ENCODE data around the gene PELI1. TPM values are rescaled to one million over a fixed set of nuclear protein-coding genes. Genes with fewer than 3 reads are reported as not detected.
A peak's percentile ranks its signal among the peaks of the same experiment; 100 is the strongest.

The PELI1 gene
- total RNA-seq, 1 experiment from 2014 or later = 61.0 TPM

DNA sequence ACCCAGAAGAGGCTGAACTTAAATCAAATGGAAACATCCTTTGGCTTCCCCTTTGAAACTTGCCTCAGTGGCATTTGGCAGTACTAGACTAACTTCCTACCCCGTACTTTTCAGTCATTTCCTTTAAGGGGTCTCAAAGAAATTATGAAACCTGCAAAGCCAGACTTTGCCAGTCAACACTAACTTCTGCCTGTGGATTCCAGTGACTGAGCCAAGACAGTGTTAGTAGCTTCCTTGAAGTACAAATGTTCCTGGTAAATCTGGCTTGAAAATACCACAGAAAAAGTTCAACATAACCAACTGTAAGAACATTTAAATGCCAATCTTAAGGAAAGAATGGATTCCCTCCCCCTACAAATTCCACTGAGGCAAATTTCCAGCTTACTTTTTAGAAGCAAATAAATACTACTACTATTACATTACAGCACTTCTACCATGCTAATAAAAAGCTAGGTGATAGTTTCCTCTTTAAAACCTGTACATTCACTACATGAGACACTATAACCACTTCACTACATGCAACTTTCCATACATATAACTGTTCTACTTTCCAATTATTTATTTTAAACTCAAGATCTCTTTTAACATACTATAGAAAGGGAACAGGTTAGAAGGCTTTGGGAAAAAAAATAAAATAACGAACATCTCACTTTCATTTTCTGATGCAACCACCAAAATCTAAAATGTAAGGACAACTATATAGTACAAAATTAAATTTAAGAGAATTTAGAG is 2.4 kb downstream of the PELI1 start:
- Histone ChIP-seq H3K23ac (ENCODE audit: insufficient read length, low read depth, low read length) (no peak overlapping the region), H2AFZ (ENCODE audit: low read length) (no peak overlapping the region), H4K5ac (ENCODE audit: insufficient read length, low read depth, low read length) (no peak overlapping the region), H3K4me1 (ENCODE audit: insufficient read depth, low read length) (peaks cover 3% of the 10 kb centered on the region; the same call in 1 of the 2 replicates), H3K9ac (ENCODE audit: extremely low read depth, insufficient read length, low read length) (no peak overlapping the region), H2BK15ac (ENCODE audit: low read depth, low read length) (no peak overlapping the region), H2AK5ac (ENCODE audit: insufficient read length, low read length) (no peak overlapping the region), H2BK12ac (ENCODE audit: insufficient read length, low read depth, low read length) (no peak overlapping the region), H4K8ac (replicated peaks; ENCODE audit: insufficient read length, low read depth, low read length) (no peak overlapping the region), H2BK5ac (ENCODE audit: insufficient read length, low read length) (no peak overlapping the region), H3K9me3 (ENCODE audit: control insufficient read depth, low read depth, low read length) (no peaks in the 10 kb centered on the region), H3K27ac (ENCODE audit: insufficient read length, low read depth, low read length) (no peak overlapping the region), H3K18ac (ENCODE audit: insufficient read length, low read depth, low read length) (no peak overlapping the region), H3K4me2 (ENCODE audit: insufficient read depth, insufficient read length, low read length) (peak overlapping the region; percentile 67), H3K4ac (ENCODE audit: low read depth, low read length) (no peak overlapping the region), H3K23me2 (ENCODE audit: insufficient read length, low read depth, low read length, poor library complexity, severe bottlenecking) (peaks cover 2% of the 10 kb centered on the region), H4K20me1 (ENCODE audit: control insufficient read depth, insufficient read depth, insufficient read length) (no peaks in the 10 kb centered on the region), H3K79me2 (ENCODE audit: insufficient read depth, low read length) (peaks cover 30% of the 10 kb centered on the region; the same call in 1 of the 2 replicates), H3K56ac (ENCODE audit: insufficient read length, low read depth, low read length) (no peak overlapping the region), H2BK20ac (ENCODE audit: low read depth, low read length, poor library complexity, severe bottlenecking) (no peak overlapping the region), H3K14ac (ENCODE audit: insufficient read depth, low read length) (no peak overlapping the region), H2BK120ac (ENCODE audit: low read depth, low read length, poor library complexity, severe bottlenecking) (no peak overlapping the region), H3K27me3 (ENCODE audit: insufficient read depth, low read length) (no peaks in the 10 kb centered on the region), H3K79me1 (ENCODE audit: insufficient read depth, low read depth, low read length, poor library complexity, severe bottlenecking) (peaks cover 8% of the 10 kb centered on the region), H4K91ac (ENCODE audit: insufficient read length, low read depth, low read length) (no peak overlapping the region), H3T11ph (ENCODE audit: low read length) (no peak overlapping the region)
- no CpG with 5 or more reads among the region's 2 CpGs for WGBS (ENCODE audit: extremely low coverage, insufficient read length, low lambda C conversion rate)
- Mint-ChIP-seq H3K4me1 (peaks cover 45 to 46% of the 10 kb centered on the region in 2 experiments), H3K27ac (peak overlapping the region in 1 of 3 experiments; percentile 45; a peak in 3 of 7 replicates), H3K4me3 (peak overlapping the region; percentile 84 to 97), H3K36me3 (ENCODE audit: insufficient read depth in 1 of 3, low read depth in 3 of 3) (peaks cover 10 to 21% (median 14%) of the 10 kb centered on the region in 3 experiments), H3K27me3 (ENCODE audit: low read depth) (no peaks in the 10 kb centered on the region), H3K9me3 (no peaks in the 10 kb centered on the region; a peak in 2 of 5 replicates)
- no peak for DNase-seq
- TF ChIP-seq, protein P1, sequence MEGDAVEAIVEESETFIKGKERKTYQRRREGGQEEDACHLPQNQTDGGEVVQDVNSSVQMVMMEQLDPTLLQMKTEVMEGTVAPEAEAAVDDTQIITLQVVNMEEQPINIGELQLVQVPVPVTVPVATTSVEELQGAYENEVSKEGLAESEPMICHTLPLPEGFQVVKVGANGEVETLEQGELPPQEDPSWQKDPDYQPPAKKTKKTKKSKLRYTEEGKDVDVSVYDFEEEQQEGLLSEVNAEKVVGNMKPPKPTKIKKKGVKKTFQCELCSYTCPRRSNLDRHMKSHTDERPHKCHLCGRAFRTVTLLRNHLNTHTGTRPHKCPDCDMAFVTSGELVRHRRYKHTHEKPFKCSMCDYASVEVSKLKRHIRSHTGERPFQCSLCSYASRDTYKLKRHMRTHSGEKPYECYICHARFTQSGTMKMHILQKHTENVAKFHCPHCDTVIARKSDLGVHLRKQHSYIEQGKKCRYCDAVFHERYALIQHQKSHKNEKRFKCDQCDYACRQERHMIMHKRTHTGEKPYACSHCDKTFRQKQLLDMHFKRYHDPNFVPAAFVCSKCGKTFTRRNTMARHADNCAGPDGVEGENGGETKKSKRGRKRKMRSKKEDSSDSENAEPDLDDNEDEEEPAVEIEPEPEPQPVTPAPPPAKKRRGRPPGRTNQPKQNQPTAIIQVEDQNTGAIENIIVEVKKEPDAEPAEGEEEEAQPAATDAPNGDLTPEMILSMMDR (conservative IDR thresholded peaks at IDR 0.05) = no peak

Data from H9 (cell line).